GM12878 (cell line): ENCODE results near the gene NAV2. TPM values are rescaled to one million over a fixed set of nuclear protein-coding genes. Genes with fewer than 3 reads are reported as not detected.
"Not testable (repeated sequence)": the region's sequence is repeated elsewhere in the genome, so short reads cannot be mapped to it uniquely, and the experiment has no call there.

Source experiments
- ATAC-seq: fragments of 200-7000 bp; cut with Tn5 transposase; 3 replicates; pipeline ENCODE4 v1.9.1; 2020; ENCODE audit warnings: mild to moderate bottlenecking, moderate library complexity
- BruUV-seq: library from RNA; stranded (reverse); fragments of 400-500 nt; replicated peaks from 2 replicates; lab custom pipeline; 2021; lab: Mats Ljungman, UMichigan
- CTCF ChIA-PET: fragments of 300-600 bp; sonication (Branson Sonifier 250); formaldehyde crosslinking; extraction: SDS; loops from one replicate; lab custom pipeline; 2021; ENCODE audit warnings: inconsistent platforms; lab: Yijun Ruan, JAX
- POLR2A ChIA-PET: fragments of 350-600 bp; formaldehyde crosslinking; extraction: SDS; loops from one replicate; lab custom pipeline; 2021; ENCODE audit warnings: inconsistent platforms; lab: Charles Lee
- RAD21 ChIA-PET: fragments of 300-600 bp; sonication (Branson Sonifier 250); formaldehyde crosslinking; loops from one replicate; lab custom pipeline; 2023; ENCODE audit warnings: antibody characterized with exemption; ENCODE audit not compliant: unreplicated experiment; lab: Charles Lee
- SMC1A ChIA-PET: fragments of 300-600 bp; sonication (Branson Sonifier 250); formaldehyde crosslinking; loops from one replicate; lab custom pipeline; 2023; ENCODE audit not compliant: unreplicated experiment, uncharacterized antibody; lab: Charles Lee
- DNase-seq: peaks from one replicate; pipeline ENCODE4 v3.0.0-alpha.2; 2011; ENCODE audit warnings: low read depth, low spot score
- FAIRE-seq: peaks from 3 replicates; lab custom pipeline; 2011; peaks lifted over from hg19 to GRCh38; lab: Jason Lieb, UNC
- H2AFZ ChIP-seq: 2 replicates; pipeline ENCODE4 v1.6.0; 2011; ENCODE audit warnings: low read depth, low read length, control low read depth; ENCODE audit not compliant: control insufficient read depth
- H3K27ac ChIP-seq: 2 replicates; pipeline ENCODE4 v1.5.1; 2011; ENCODE audit warnings: control low read depth; ENCODE audit not compliant: control insufficient read depth, insufficient read depth
- H3K27me3 ChIP-seq, 2 experiments: replicated peaks in 1 of 2; 2 replicates each; pipeline versions ENCODE4 v1.6.0 to v1.6.1; 2011; ENCODE audit warnings: low read length in 1 of 2; ENCODE audit not compliant: control insufficient read depth in 2 of 2, insufficient read depth in 2 of 2
- H3K36me3 ChIP-seq, 2 experiments: 2 replicates each; pipeline ENCODE4 v1.5.1; 2011; ENCODE audit warnings: low read length in 1 of 2; ENCODE audit not compliant: control insufficient read depth in 2 of 2, insufficient read depth in 2 of 2
- H3K4me1 ChIP-seq: 2 replicates; pipeline ENCODE4 v1.6.1; 2011; ENCODE audit warnings: mild to moderate bottlenecking, low read length, moderate library complexity, mixed read lengths; ENCODE audit not compliant: control insufficient read depth, insufficient read depth
- H3K4me2 ChIP-seq: 2 replicates; pipeline ENCODE4 v1.6.0; 2011; ENCODE audit warnings: control low read depth; ENCODE audit not compliant: control insufficient read depth, insufficient read depth
- H3K4me3 ChIP-seq: fragments of 200-600 bp; sonication (generic); 2 replicates; pipeline ENCODE4 v1.5.1; 2016
- H3K79me2 ChIP-seq: 2 replicates; pipeline ENCODE4 v1.6.0; 2011; ENCODE audit warnings: low read length; ENCODE audit not compliant: control insufficient read depth, insufficient read depth
- H3K9ac ChIP-seq: 2 replicates; pipeline ENCODE4 v1.8.0; 2011; ENCODE audit warnings: low read length, control low read depth, mixed read lengths; ENCODE audit not compliant: control insufficient read depth, insufficient read depth
- H3K9me3 ChIP-seq: replicated peaks from 3 replicates; pipeline ENCODE4 v1.5.1; 2011; ENCODE audit warnings: mild to moderate bottlenecking, low read length; ENCODE audit not compliant: control insufficient read depth, insufficient read depth
- H4K20me1 ChIP-seq: 2 replicates; pipeline ENCODE4 v1.6.0; 2011; ENCODE audit not compliant: control insufficient read depth, insufficient read depth
- BCL11A ChIP-seq: IDR thresholded peaks from 2 replicates; pipeline ENCODE4 v1.6.1; 2011; ENCODE audit warnings: low read depth, low read length
- BHLHE40 ChIP-seq, 2 experiments: fragments of 450-650 bp in 1 of 2; IDR thresholded peaks; 2 replicates each; pipeline ENCODE4 v1.6.1; 2011 to 2017; ENCODE audit warnings: low read depth in 2 of 2, borderline replicate concordance in 1 of 2, improper control_type of control experiment in 1 of 2, low read length in 1 of 2, mild to moderate bottlenecking in 1 of 2
- CBFB ChIP-seq: IDR thresholded peaks from 2 replicates; pipeline ENCODE4 v1.6.1; 2016; ENCODE audit warnings: antibody characterized with exemption, low read depth
- PAX5 ChIP-seq: IDR thresholded peaks from 2 replicates; pipeline ENCODE4 v1.6.1; 2011; ENCODE audit warnings: low read depth, low read length, borderline replicate concordance
- RAD51 ChIP-seq: fragments of 450-650 bp; IDR thresholded peaks from 2 replicates; pipeline ENCODE4 v1.6.1; 2016; ENCODE audit warnings: moderate library complexity, mild to moderate bottlenecking, inconsistent platforms
- SP1 ChIP-seq: IDR thresholded peaks from one replicate; pipeline ENCODE4 v1.6.1; 2011; ENCODE audit warnings: low read depth, low read length
- YY1 ChIP-seq: IDR thresholded peaks from 2 replicates; pipeline ENCODE4 v1.6.1; 2011; ENCODE audit warnings: low read depth, mild to moderate bottlenecking, low read length
- ZNF217 ChIP-seq: fragments of 450-650 bp; IDR thresholded peaks from 2 replicates; pipeline ENCODE4 v1.6.1; 2017; ENCODE audit warnings: antibody characterized with exemption, mild to moderate bottlenecking
- WGBS: methylation state at CpG from one replicate; pipeline ENCODE4 v1.1.6; 2016; ENCODE audit warnings: low lambda C conversion rate; ENCODE audit not compliant: insufficient replicate concordance, insufficient coverage; ENCODE audit errors: missing lambda C conversion rate; 5-methylcytosine and 5-hydroxymethylcytosine counted together
- in situ Hi-C: fragments of 300-500 bp; cut with MboI; formaldehyde crosslinking; loops from 9 replicates; pipeline ENCODE4 v1.14.3; 2018; ENCODE audit warnings: mixed read lengths
- intact Hi-C: fragments of 100-400 bp; cut with micrococcal nuclease; formaldehyde crosslinking; loops from one replicate; pipeline ENCODE4 v1.14.2; 2022; ENCODE audit not compliant: unreplicated experiment
- polyA plus RNA-seq, 11 experiments: library from polyadenylated mRNA; depleted of rRNA in 4 of 11; unstranded in 6 of 11; stranded (reverse) in 5 of 11; fragments of >200 nt; fragmentation: Nextera tagmentation in 4 of 11; fragmentation: Illumina TruSeq in 1 of 11; extraction: Ambion mirVana in 4 of 11; extraction: Trizol in 1 of 11; gene quantifications; 1 replicate in 1 of 11; 2 replicates in 10 of 11; pipeline versions ENCODE4 v1.2.1 to v1.2.3, GENCODE V29; 2011 to 2016; ENCODE audit warnings: inconsistent platforms in 2 of 11, missing spikeins in 2 of 11, low read depth in 1 of 11
- total RNA-seq, 4 experiments: library from RNA; depleted of rRNA in 3 of 4; stranded (reverse); fragments of >200 nt in 3 of 4; fragmentation: Illumina TruSeq in 1 of 4; extraction: Trizol in 1 of 4; gene quantifications; 2 replicates each; pipeline versions ENCODE4 v1.2.1 to v1.2.3, GENCODE V29; 2013 to 2021

The NAV2 gene
- total and polyA plus RNA-seq, 10 of the 15 experiments (the other 5 are each of a cell fraction or from before 2014, with no cell fraction given) = 0.35 to 6.1 (median 1.1) TPM

DNA sequence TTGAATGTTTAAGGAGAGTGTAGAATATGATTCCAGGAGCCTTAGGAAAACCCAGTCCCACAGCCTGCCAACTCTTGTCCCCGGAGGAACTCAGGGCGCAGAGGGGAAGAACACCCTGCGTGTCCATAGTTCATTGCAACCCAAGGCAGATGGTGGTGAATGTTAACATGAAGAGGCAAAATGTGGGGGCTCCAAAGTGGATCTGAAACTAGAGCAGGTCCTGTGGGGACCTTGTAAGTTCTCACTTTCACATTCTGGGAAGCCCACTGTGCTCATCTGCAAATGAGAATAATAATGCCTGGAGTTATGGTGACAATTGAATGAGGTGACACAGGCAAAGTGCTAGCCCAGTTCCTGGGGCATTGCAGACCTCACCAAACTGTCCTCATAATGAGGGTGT lies 246.6 kb downstream of the NAV2 start:
- no peak for ATAC-seq
- Histone ChIP-seq H3K27ac (no peak overlapping the region), H4K20me1 (no peaks in the 10 kb centered on the region), H2AFZ (no peak overlapping the region), H3K4me2 (no peak overlapping the region), H3K79me2 (no peaks in the 10 kb centered on the region), H3K9me3 (no peaks in the 10 kb centered on the region)
- in situ Hi-C loops = no loop called here
- ChIA-PET CTCF (interaction anchor here (1.1 kb wide), 1 partner anchor 171 kb away, joined by 3 read pairs; no protein-coding TSS in a partner anchor), POLR2A (no interaction called here)
- 96% methylated on average over 3 of the region's 3 CpGs for WGBS
- no peak for TF ChIP-seq BHLHE40 (IDR thresholded peaks at IDR 0.05; ENCODE audit: borderline replicate concordance in 1 of 2, low read depth in 2 of 2, low read length in 1 of 2)
- TF ChIP-seq, all 136 proteins: peak for 0
- Histone ChIP-seq H3K27me3 (no peaks in the 10 kb centered on the region; a peak in 1 of 4 replicates), H3K4me3 (no peak overlapping the region), H3K9ac (no peak overlapping the region), H3K4me1 (peaks cover 2% of the 10 kb centered on the region; the same call in 1 of the 2 replicates), H3K36me3 (no peaks in the 10 kb centered on the region)
- intact Hi-C loops = loop anchor here (10.0 kb wide), 1 partner anchor 396 kb away; no protein-coding TSS in a partner anchor
- no TSS peak for BruUV-seq
- FAIRE-seq (no peak), DNase-seq (no peak)
- SMC1A ChIA-PET = interaction anchor here (0.7 kb wide), 1 partner anchor 46 kb away, joined by 3 read pairs; no protein-coding TSS in a partner anchor
- RAD21 ChIA-PET = no interaction called here

GRCh38 chr11:19959648-19960059 lies 247.0 kb downstream of the NAV2 start:
- no TSS peak for BruUV-seq
- in situ Hi-C loops = no loop called here
- no peak overlapping the region for H3K4me2 ChIP-seq

GRCh38 chr11:19960410-19960809 lies 247.8 kb downstream of the NAV2 start:
- CTCF ChIA-PET = interaction anchor here (1.4 kb wide), 2 partner anchors 8 to 21 kb away, joined by 3 to 8 read pairs; no protein-coding TSS in a partner anchor
- 66% methylated on average over 3 of the region's 3 CpGs for WGBS
- SMC1A ChIA-PET, FAIRE-seq, BruUV-seq, H2AFZ ChIP-seq, H3K9me3 ChIP-seq, H3K4me3 ChIP-seq, H3K79me2 ChIP-seq, DNase-seq, ATAC-seq, POLR2A ChIA-PET, H3K27me3 ChIP-seq, intact Hi-C loops, RAD21 ChIA-PET, H3K36me3 ChIP-seq, in situ Hi-C loops, H3K4me1 ChIP-seq, H3K4me2 ChIP-seq, H3K9ac ChIP-seq, H3K27ac ChIP-seq, H4K20me1 ChIP-seq: not testable (repeated sequence)

More at GRCh38 chr11:19959648-19960059, 247.0 kb downstream of the NAV2 start:
- CTCF ChIA-PET = interaction anchor here (0.6 to 1.4 kb wide), 2 partner anchors 21 to 172 kb away, joined by 4 to 8 read pairs; no protein-coding TSS in a partner anchor
- POLR2A ChIA-PET = no interaction called here
- Histone ChIP-seq H3K36me3 (no peaks in the 10 kb centered on the region), H3K27ac (no peak overlapping the region), H3K4me3 (no peak overlapping the region), H3K9ac (no peak overlapping the region), H3K27me3 (no peaks in the 10 kb centered on the region; a peak in 1 of 4 replicates), H4K20me1 (no peaks in the 10 kb centered on the region), H2AFZ (no peak overlapping the region), H3K4me1 (peaks cover 2% of the 10 kb centered on the region; the same call in 1 of the 2 replicates)
- FAIRE-seq (no peak), ATAC-seq (peak; percentile 24), DNase-seq (no peak)
- SMC1A ChIA-PET = interaction anchor here (0.7 kb wide), 1 partner anchor 45 kb away, joined by 3 read pairs; no protein-coding TSS in a partner anchor
- RAD21 ChIA-PET = no interaction called here
- intact Hi-C loops = loop anchor here (10.0 kb wide), 1 partner anchor 395 kb away; no protein-coding TSS in a partner anchor
- TF ChIP-seq PAX5 (no peak), BCL11A (no peak), ZNF217 (no peak), CBFB (no peak), SP1 (no peak), YY1 (no peak), RAD51 (no peak)
- TF ChIP-seq, all 136 proteins: peak for 0
- H3K9me3 ChIP-seq = no peaks in the 10 kb centered on the region
- H3K79me2 ChIP-seq = no peaks in the 10 kb centered on the region
- 74% methylated on average over 10 of the region's 10 CpGs for WGBS
